ENCODE data around the gene IQCN. TPM values are rescaled to one million over a fixed set of nuclear protein-coding genes. Genes with fewer than 3 reads are reported as not detected.
A peak's percentile ranks its signal among the peaks of the same experiment; 100 is the strongest.

The IQCN gene
- total RNA-seq, 5 donors from 2014 or later (not counting 1 experiment from before 2014, with no cell fraction given) = 4.1 to 42.8 (median 6.3) TPM

DNA sequence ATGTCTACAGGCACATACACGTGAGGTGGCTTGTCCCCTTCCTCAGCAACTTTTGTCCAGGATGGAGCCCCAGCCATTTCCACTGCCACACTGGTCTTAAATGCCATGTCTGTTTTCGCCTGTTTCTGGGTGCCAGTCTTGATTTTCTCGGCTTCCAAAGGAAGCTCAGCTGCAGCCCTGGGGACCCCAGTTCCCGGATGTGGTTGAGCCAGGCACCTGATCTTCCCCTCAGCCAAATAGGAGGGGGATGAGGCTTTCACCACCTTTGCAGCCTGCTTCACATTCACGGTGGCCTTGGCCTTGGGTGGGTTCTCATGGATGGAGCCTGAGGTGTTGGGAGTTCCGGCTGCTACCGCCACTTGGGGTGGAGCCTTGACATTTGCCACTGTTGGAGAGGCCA is 8.7 kb downstream of the IQCN start:
- DNase-seq (peak in 1 of 35 experiments; percentile 11), ATAC-seq (replicated peaks in 1 of 4) (peak in 2 of 4 experiments; percentile 1 to 50)
- Histone ChIP-seq H3K4me1 (ENCODE audit: control insufficient read depth in 1 of 2, extremely low read depth in 1 of 2, insufficient read depth in 2 of 2, low read length in 2 of 2) (peaks cover 0 to 15% of the 10 kb centered on the region in 2 experiments), H3K9me3 (no peaks in the 10 kb centered on the region), H3K4me3 (ENCODE audit: control insufficient read depth in 1 of 2, extremely low read depth in 1 of 2, low read length in 1 of 2) (no peak overlapping the region), H3K27ac (ENCODE audit: low read length) (no peak overlapping the region), H3K36me3 (ENCODE audit: control insufficient read depth in 2 of 2, extremely low read depth in 1 of 2, insufficient read depth in 1 of 2, low read length in 1 of 2) (peaks cover 17 to 33% of the 10 kb centered on the region in 2 donors), H3K27me3 (replicated peaks in 1 of 2; ENCODE audit: control insufficient read depth in 2 of 2, extremely low read depth in 1 of 2, insufficient read depth in 2 of 2, low read length in 1 of 2) (no peaks in the 10 kb centered on the region)
- H3K36me3 Mint-ChIP-seq = peaks cover 23% of the 10 kb centered on the region
- no peak overlapping the region for H3K4me3 Mint-ChIP-seq
- no peaks in the 10 kb centered on the region for H3K27me3 Mint-ChIP-seq
- H3K4me1 Mint-ChIP-seq = peaks cover 3 to 8% (median 7%) of the 10 kb centered on the region in 3 donors
- ChIA-PET POLR2A (no interaction called here), CTCF (interaction anchor here (0.6 to 0.9 kb wide), 2 partner anchors 73 to 123 kb away, joined by 3 read pairs; no protein-coding TSS in a partner anchor)
- no peak overlapping the region for H3K27ac Mint-ChIP-seq
- WGBS (ENCODE audit: insufficient coverage) = 89% methylated on average over 5 of the region's 7 CpGs
- H3K9me3 Mint-ChIP-seq = no peaks in the 10 kb centered on the region

DNA sequence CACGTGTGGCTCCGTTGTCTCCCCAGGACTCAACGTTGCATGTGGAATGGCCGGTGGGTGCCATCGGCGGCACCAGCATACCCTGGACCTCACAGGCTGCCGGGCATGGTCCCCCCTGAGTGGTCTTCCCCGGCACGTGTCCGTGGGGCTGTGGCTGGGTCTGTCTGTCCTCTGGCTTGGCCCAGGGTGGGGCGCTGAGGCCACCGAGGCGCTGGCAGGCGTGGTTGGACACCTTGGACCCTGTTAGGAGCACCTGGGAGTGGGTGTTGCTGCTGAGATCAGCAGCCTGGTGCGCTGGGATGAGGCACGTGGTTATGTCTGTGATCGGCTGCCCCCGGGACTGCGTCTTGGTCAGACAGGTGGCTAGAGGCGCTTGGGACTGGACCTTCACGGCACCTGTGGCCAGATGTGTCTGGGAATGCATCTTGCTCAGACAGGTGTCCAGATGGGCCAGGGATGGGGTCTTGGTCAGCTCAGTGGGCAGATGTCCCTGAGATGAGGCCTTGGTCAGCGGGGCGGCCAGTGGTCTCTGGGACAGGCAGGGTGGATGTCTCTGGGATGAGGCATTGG is 9.2 kb downstream of the IQCN start:
- H3K9me3 Mint-ChIP-seq = no peaks in the 10 kb centered on the region
- no peak overlapping the region for H3K27ac ChIP-seq (ENCODE audit: low read length)
- ATAC-seq (replicated peaks in 1 of 4) (peak in 1 of 4 experiments; percentile 2), DNase-seq (peak in 2 of 35 experiments; percentile 5 to 11)
- WGBS (ENCODE audit: insufficient coverage) = 94% methylated on average over 23 of the region's 23 CpGs
- no peak overlapping the region for H3K27ac Mint-ChIP-seq
- no peaks in the 10 kb centered on the region for H3K27me3 ChIP-seq (replicated peaks in 1 of 2; ENCODE audit: control insufficient read depth in 2 of 2, extremely low read depth in 1 of 2, insufficient read depth in 2 of 2, low read length in 1 of 2)
- peaks cover 23% of the 10 kb centered on the region for H3K36me3 Mint-ChIP-seq
- H3K36me3 ChIP-seq (ENCODE audit: control insufficient read depth in 2 of 2, extremely low read depth in 1 of 2, insufficient read depth in 1 of 2, low read length in 1 of 2) = peaks cover 17 to 33% of the 10 kb centered on the region in 2 donors
- ChIA-PET CTCF (interaction anchor here in 1 of 2 donors (0.9 kb wide), 1 partner anchor 73 kb away, joined by 3 read pairs; no protein-coding TSS in a partner anchor), POLR2A (no interaction called here)
- no peaks in the 10 kb centered on the region for H3K9me3 ChIP-seq
- no peak overlapping the region for H3K4me3 Mint-ChIP-seq
- H3K4me3 ChIP-seq (ENCODE audit: control insufficient read depth in 1 of 2, extremely low read depth in 1 of 2, low read length in 1 of 2) = no peak overlapping the region
- no peaks in the 10 kb centered on the region for H3K27me3 Mint-ChIP-seq
- peaks cover 0 to 15% of the 10 kb centered on the region in 2 experiments for H3K4me1 ChIP-seq (ENCODE audit: control insufficient read depth in 1 of 2, extremely low read depth in 1 of 2, insufficient read depth in 2 of 2, low read length in 2 of 2)
- H3K4me1 Mint-ChIP-seq = peaks cover 3 to 8% (median 7%) of the 10 kb centered on the region in 3 donors

DNA sequence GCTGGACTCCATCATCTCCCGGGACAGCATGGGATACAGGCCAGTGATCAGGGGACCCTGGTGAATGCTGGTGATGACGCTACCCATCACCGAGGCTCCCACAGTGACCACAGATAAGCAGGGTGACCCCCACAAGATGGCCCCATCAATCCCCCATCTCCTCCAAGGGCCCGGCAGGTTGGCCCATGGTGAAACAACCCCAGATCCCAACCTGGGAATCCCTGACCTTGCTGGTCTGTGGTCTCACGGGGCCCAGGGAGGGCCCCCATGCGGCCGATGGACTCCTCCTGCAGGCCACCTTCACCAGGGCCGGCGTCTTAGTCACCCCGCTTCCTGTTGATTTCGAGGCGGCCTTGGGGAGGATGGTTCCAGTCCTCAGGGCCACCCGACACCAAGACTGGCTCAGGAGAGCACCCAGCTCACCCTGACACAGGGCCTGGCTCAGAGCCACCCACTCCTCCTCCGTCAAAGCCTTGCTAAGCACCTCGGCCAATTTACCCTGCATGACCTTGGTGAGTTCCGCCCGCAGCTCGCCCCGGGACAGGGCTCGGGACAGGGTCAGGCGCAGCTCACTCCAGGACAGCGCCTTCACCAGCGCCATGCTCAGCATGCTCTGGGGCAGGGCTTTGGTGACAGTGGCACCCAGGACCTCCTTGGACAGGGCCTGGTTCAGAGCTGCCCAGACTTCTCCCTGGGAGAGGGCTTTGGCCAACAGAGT is 10.0 kb downstream of the IQCN start:
- no peaks in the 10 kb centered on the region for H3K27me3 ChIP-seq (replicated peaks in 1 of 2; ENCODE audit: control insufficient read depth in 2 of 2, extremely low read depth in 1 of 2, insufficient read depth in 2 of 2, low read length in 1 of 2)
- H3K9me3 ChIP-seq = no peaks in the 10 kb centered on the region
- no peaks in the 10 kb centered on the region for H3K9me3 Mint-ChIP-seq
- peaks cover 3 to 7% (median 6%) of the 10 kb centered on the region in 3 donors for H3K4me1 Mint-ChIP-seq
- peaks cover 23% of the 10 kb centered on the region for H3K36me3 Mint-ChIP-seq
- DNase-seq (peak in 2 of 35 experiments; percentile 6 to 8), ATAC-seq (replicated peaks in 1 of 4) (peak in 1 of 4 experiments; percentile 1)
- H3K27ac Mint-ChIP-seq = no peak overlapping the region
- peaks cover 0 to 15% of the 10 kb centered on the region in 2 experiments for H3K4me1 ChIP-seq (ENCODE audit: control insufficient read depth in 1 of 2, extremely low read depth in 1 of 2, insufficient read depth in 2 of 2, low read length in 2 of 2)
- 94% methylated on average over 21 of the region's 23 CpGs for WGBS (ENCODE audit: insufficient coverage)
- no peak overlapping the region for H3K27ac ChIP-seq (ENCODE audit: low read length)
- H3K27me3 Mint-ChIP-seq = no peaks in the 10 kb centered on the region
- no peak overlapping the region for H3K4me3 Mint-ChIP-seq
- POLR2A ChIA-PET = no interaction called here
- peaks cover 17 to 33% of the 10 kb centered on the region in 2 donors for H3K36me3 ChIP-seq (ENCODE audit: control insufficient read depth in 2 of 2, extremely low read depth in 1 of 2, insufficient read depth in 1 of 2, low read length in 1 of 2)
- CTCF ChIA-PET = no interaction called here
- H3K4me3 ChIP-seq (ENCODE audit: control insufficient read depth in 1 of 2, extremely low read depth in 1 of 2, low read length in 1 of 2) = no peak overlapping the region

DNA sequence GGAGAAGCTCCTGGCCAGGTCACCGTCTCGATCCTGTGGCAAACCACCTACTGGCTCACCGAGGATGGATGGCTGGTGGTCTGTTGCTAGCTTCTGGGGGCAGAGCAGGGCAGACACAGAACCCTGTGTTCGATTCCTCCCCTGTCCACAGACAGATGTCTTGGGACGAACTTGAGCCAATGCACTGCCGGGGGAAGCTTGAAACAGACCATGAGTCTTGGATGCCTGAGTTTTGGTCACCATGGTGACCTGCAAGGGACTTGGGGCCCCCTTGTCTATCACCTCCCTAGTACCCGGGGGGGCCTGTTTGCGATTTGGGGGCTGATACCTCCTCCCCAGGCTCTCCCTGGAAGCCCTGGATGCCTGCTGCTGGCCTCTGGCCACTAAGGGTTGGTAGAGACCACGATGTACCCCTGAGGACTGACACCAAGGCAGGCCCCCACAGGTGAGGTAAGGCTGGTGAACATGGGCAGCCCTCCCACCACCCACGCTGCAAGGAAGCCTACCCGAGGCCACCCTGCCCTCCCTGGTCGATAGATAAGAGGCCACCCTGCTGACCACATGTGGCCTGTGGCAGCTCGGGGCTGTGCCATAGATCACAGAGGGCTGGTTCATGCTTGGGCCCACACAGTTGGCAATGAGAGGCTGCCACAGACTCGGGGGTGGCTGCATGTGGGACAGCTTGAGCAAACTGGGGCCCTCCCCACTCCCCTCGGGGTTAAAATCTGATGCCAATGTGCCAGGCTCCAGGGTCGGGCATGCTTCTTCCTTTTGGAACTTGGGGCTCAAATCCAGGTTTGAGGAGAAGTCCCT is 10.7 kb downstream of the IQCN start:
- Mint-ChIP-seq H3K9me3 (no peaks in the 10 kb centered on the region), H3K36me3 (peaks cover 19% of the 10 kb centered on the region), H3K27ac (no peak overlapping the region), H3K4me1 (peaks cover 0 to 7% (median 3%) of the 10 kb centered on the region in 3 donors), H3K27me3 (no peaks in the 10 kb centered on the region), H3K4me3 (no peak overlapping the region)
- ChIA-PET POLR2A (no interaction called here), CTCF (interaction anchor here in 1 of 2 donors (0.5 to 1.0 kb wide), 2 partner anchors 10 to 88 kb away, joined by 3 to 4 read pairs; no protein-coding TSS in a partner anchor)
- H3K9me3 ChIP-seq = no peaks in the 10 kb centered on the region
- no peak for ATAC-seq (replicated peaks in 1 of 4)
- peaks cover 17 to 33% of the 10 kb centered on the region in 2 donors for H3K36me3 ChIP-seq (ENCODE audit: control insufficient read depth in 2 of 2, extremely low read depth in 1 of 2, insufficient read depth in 1 of 2, low read length in 1 of 2)
- WGBS (ENCODE audit: insufficient coverage) = 81% methylated on average over 13 of the region's 16 CpGs
- no peak overlapping the region for H3K4me3 ChIP-seq (ENCODE audit: control insufficient read depth in 1 of 2, extremely low read depth in 1 of 2, low read length in 1 of 2)
- H3K27ac ChIP-seq (ENCODE audit: low read length) = no peak overlapping the region
- DNase-seq = peak in 1 of 35 experiments; percentile 15
- H3K27me3 ChIP-seq (replicated peaks in 1 of 2; ENCODE audit: control insufficient read depth in 2 of 2, extremely low read depth in 1 of 2, insufficient read depth in 2 of 2, low read length in 1 of 2) = no peaks in the 10 kb centered on the region
- peaks cover 0 to 15% of the 10 kb centered on the region in 2 experiments for H3K4me1 ChIP-seq (ENCODE audit: control insufficient read depth in 1 of 2, extremely low read depth in 1 of 2, insufficient read depth in 2 of 2, low read length in 2 of 2)

DNA sequence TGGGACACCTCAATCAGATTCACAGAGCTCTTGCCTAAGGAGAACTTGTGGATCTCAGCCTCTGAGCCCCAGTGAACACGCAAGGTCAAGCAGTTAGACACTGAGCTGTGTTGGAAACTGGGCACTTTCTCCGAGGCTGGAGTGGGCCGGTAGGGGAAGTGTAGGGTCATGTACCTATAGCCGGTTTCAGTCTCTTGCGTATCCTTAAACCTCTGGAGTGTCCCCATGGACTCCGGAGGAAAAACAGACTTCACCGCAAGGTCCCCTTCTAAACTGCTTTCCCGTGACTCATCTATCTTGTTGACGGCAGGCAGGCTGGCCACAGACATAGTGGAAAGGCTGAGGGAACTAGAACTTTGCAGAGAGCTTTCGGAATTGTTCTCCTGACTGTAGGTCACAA is 11.3 kb downstream of the IQCN start:
- Histone ChIP-seq H3K36me3 (ENCODE audit: control insufficient read depth in 2 of 2, extremely low read depth in 1 of 2, insufficient read depth in 1 of 2, low read length in 1 of 2) (peaks cover 17 to 28% of the 10 kb centered on the region in 2 donors), H3K27ac (ENCODE audit: low read length) (no peak overlapping the region), H3K9me3 (no peaks in the 10 kb centered on the region), H3K27me3 (replicated peaks in 1 of 2; ENCODE audit: control insufficient read depth in 2 of 2, extremely low read depth in 1 of 2, insufficient read depth in 2 of 2, low read length in 1 of 2) (no peaks in the 10 kb centered on the region), H3K4me3 (ENCODE audit: control insufficient read depth in 1 of 2, extremely low read depth in 1 of 2, low read length in 1 of 2) (no peak overlapping the region), H3K4me1 (ENCODE audit: control insufficient read depth in 1 of 2, extremely low read depth in 1 of 2, insufficient read depth in 2 of 2, low read length in 2 of 2) (peaks cover 0 to 15% of the 10 kb centered on the region in 2 experiments)
- no peaks in the 10 kb centered on the region for H3K27me3 Mint-ChIP-seq
- ChIA-PET POLR2A (no interaction called here), CTCF (interaction anchor here in 1 of 2 donors (0.5 to 1.0 kb wide), 2 partner anchors 9 to 87 kb away, joined by 3 to 4 read pairs; no protein-coding TSS in a partner anchor)
- H3K4me1 Mint-ChIP-seq = peaks cover 0 to 7% (median 3%) of the 10 kb centered on the region in 3 donors
- H3K9me3 Mint-ChIP-seq = no peaks in the 10 kb centered on the region
- no peak for ATAC-seq (replicated peaks in 1 of 4)
- peaks cover 14% of the 10 kb centered on the region for H3K36me3 Mint-ChIP-seq
- WGBS (ENCODE audit: insufficient coverage) = 93% methylated on average over 10 of the region's 10 CpGs
- H3K4me3 Mint-ChIP-seq = no peak overlapping the region
- H3K27ac Mint-ChIP-seq = no peak overlapping the region
- DNase-seq = no peak

DNA sequence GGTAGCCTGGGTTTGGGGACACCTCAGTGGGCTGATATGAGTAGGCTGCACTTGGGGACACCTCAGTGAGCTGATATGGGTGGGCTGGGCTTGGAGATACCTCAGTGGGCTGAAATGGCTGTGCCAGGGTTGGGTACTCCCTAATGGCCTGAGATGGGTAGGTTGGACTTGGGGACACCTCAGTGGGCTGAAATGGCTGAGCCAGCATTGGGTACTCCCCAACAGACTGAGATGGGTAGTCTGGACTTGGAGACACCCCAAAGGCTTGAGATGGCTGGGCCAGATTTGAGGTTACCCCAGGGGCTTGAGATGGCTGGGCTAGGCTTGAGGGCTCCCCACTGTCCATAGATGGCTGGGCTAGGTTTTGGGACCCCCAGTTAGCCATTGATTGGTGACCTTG is 12.1 kb downstream of the IQCN start:
- peak in 2 of 35 experiments; percentile 8 to 15 for DNase-seq

More for the DNA sequence above, 12.1 kb downstream of the IQCN start:
- Mint-ChIP-seq H3K4me1 (peaks cover 0 to 7% (median 3%) of the 10 kb centered on the region in 3 donors), H3K27me3 (no peaks in the 10 kb centered on the region), H3K4me3 (no peak overlapping the region), H3K27ac (no peak overlapping the region), H3K36me3 (peaks cover 13% of the 10 kb centered on the region), H3K9me3 (no peaks in the 10 kb centered on the region)
- Histone ChIP-seq H3K4me1 (ENCODE audit: control insufficient read depth in 1 of 2, extremely low read depth in 1 of 2, insufficient read depth in 2 of 2, low read length in 2 of 2) (peaks cover 0 to 15% of the 10 kb centered on the region in 2 experiments), H3K9me3 (no peaks in the 10 kb centered on the region), H3K27ac (ENCODE audit: low read length) (no peak overlapping the region), H3K27me3 (replicated peaks in 1 of 2; ENCODE audit: control insufficient read depth in 2 of 2, extremely low read depth in 1 of 2, insufficient read depth in 2 of 2, low read length in 1 of 2) (no peaks in the 10 kb centered on the region), H3K4me3 (ENCODE audit: control insufficient read depth in 1 of 2, extremely low read depth in 1 of 2, low read length in 1 of 2) (no peak overlapping the region), H3K36me3 (ENCODE audit: control insufficient read depth in 2 of 2, extremely low read depth in 1 of 2, insufficient read depth in 1 of 2, low read length in 1 of 2) (peaks cover 12 to 23% of the 10 kb centered on the region in 2 donors)
- ChIA-PET CTCF (interaction anchor here in 1 of 2 donors (0.6 to 1.0 kb wide), 3 partner anchors 8 to 70 kb away, joined by 3 read pairs; no protein-coding TSS in a partner anchor), POLR2A (no interaction called here)
- ATAC-seq (replicated peaks in 1 of 4) = peak in 1 of 4 experiments; percentile 1
